GM23338 (cell line): ENCODE measurements around the gene ERCC5.

Source experiments
- CREB1 ChIP-seq: fragments of 250-450 bp; sonication (Bioruptor Pico); IDR thresholded peaks from 2 replicates; pipeline ENCODE4 v1.5.0; 2020; ENCODE audit warnings: low read depth, mild to moderate bottlenecking, moderate library complexity
- EZH2 ChIP-seq: fragments of 200-600 bp; sonication (generic); IDR thresholded peaks from one replicate; pipeline ENCODE4 v1.8.0; 2017; ENCODE audit warnings: antibody characterized with exemption, mild to moderate bottlenecking, low read depth; ENCODE audit not compliant: unreplicated experiment
- EZH2phosphoT487 ChIP-seq: fragments of 200-600 bp; sonication (generic); IDR thresholded peaks from one replicate; pipeline ENCODE4 v1.8.1; 2018; ENCODE audit warnings: antibody characterized with exemption; ENCODE audit not compliant: unreplicated experiment
- POLR2AphosphoS5 ChIP-seq: IDR thresholded peaks from 2 replicates; pipeline ENCODE4 v1.6.1; 2016; ENCODE audit warnings: antibody characterized with exemption, low read depth
- TF ChIP-seq, protein P1 (sequence below), 2 experiments: fragments of 200-600 bp in 1 of 2; sonication (generic) in 1 of 2; conservative IDR thresholded peaks; 2 replicates each; pipeline versions ENCODE4 v1.5.1 to v1.6.1; 2016 to 2017; ENCODE audit warnings: antibody characterized with exemption in 2 of 2, low read depth in 2 of 2, mild to moderate bottlenecking in 2 of 2, moderate library complexity in 1 of 2
- TF ChIP-seq, protein P2 (sequence below): IDR thresholded peaks from one replicate; pipeline ENCODE4 v1.6.1; 2018; ENCODE audit warnings: antibody characterized with exemption; ENCODE audit not compliant: unreplicated experiment
- TF ChIP-seq, protein P3 (sequence below): fragments of 250-450 bp; sonication (Bioruptor Pico); IDR thresholded peaks from 2 replicates; pipeline ENCODE4 v1.5.0; 2020; ENCODE audit warnings: mild to moderate bottlenecking, moderate library complexity

DNA sequence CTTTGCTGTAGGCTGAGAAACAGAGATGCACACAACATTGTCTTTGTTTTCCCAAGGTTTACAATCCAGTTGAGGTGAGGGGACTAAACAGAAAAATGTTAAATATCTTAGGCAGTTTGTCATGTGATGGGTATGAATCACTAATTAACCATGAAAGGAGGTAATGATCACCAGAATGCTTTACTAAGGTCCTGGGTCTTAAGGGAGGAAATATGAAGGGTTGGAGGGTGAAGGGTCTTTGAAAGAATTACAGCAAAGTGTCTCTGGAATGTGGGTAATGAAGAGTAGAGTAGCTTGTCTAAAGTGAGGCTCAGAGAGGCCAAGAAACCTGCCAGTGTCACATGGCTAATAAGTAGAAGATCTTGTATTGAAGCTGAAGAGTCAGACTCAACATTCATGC lies 27.9 kb upstream of the ERCC5 start:
- TF ChIP-seq EZH2 (no peak), POLR2AphosphoS5 (no peak), EZH2phosphoT487 (no peak), CREB1 (no peak)
- TF ChIP-seq, protein P1, sequence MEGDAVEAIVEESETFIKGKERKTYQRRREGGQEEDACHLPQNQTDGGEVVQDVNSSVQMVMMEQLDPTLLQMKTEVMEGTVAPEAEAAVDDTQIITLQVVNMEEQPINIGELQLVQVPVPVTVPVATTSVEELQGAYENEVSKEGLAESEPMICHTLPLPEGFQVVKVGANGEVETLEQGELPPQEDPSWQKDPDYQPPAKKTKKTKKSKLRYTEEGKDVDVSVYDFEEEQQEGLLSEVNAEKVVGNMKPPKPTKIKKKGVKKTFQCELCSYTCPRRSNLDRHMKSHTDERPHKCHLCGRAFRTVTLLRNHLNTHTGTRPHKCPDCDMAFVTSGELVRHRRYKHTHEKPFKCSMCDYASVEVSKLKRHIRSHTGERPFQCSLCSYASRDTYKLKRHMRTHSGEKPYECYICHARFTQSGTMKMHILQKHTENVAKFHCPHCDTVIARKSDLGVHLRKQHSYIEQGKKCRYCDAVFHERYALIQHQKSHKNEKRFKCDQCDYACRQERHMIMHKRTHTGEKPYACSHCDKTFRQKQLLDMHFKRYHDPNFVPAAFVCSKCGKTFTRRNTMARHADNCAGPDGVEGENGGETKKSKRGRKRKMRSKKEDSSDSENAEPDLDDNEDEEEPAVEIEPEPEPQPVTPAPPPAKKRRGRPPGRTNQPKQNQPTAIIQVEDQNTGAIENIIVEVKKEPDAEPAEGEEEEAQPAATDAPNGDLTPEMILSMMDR (conservative IDR thresholded peaks at IDR 0.05; ENCODE audit: low read depth in 2 of 2), result no peak
- TF ChIP-seq, protein P2, sequence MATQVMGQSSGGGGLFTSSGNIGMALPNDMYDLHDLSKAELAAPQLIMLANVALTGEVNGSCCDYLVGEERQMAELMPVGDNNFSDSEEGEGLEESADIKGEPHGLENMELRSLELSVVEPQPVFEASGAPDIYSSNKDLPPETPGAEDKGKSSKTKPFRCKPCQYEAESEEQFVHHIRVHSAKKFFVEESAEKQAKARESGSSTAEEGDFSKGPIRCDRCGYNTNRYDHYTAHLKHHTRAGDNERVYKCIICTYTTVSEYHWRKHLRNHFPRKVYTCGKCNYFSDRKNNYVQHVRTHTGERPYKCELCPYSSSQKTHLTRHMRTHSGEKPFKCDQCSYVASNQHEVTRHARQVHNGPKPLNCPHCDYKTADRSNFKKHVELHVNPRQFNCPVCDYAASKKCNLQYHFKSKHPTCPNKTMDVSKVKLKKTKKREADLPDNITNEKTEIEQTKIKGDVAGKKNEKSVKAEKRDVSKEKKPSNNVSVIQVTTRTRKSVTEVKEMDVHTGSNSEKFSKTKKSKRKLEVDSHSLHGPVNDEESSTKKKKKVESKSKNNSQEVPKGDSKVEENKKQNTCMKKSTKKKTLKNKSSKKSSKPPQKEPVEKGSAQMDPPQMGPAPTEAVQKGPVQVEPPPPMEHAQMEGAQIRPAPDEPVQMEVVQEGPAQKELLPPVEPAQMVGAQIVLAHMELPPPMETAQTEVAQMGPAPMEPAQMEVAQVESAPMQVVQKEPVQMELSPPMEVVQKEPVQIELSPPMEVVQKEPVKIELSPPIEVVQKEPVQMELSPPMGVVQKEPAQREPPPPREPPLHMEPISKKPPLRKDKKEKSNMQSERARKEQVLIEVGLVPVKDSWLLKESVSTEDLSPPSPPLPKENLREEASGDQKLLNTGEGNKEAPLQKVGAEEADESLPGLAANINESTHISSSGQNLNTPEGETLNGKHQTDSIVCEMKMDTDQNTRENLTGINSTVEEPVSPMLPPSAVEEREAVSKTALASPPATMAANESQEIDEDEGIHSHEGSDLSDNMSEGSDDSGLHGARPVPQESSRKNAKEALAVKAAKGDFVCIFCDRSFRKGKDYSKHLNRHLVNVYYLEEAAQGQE, result no peak
- TF ChIP-seq, protein P3, sequence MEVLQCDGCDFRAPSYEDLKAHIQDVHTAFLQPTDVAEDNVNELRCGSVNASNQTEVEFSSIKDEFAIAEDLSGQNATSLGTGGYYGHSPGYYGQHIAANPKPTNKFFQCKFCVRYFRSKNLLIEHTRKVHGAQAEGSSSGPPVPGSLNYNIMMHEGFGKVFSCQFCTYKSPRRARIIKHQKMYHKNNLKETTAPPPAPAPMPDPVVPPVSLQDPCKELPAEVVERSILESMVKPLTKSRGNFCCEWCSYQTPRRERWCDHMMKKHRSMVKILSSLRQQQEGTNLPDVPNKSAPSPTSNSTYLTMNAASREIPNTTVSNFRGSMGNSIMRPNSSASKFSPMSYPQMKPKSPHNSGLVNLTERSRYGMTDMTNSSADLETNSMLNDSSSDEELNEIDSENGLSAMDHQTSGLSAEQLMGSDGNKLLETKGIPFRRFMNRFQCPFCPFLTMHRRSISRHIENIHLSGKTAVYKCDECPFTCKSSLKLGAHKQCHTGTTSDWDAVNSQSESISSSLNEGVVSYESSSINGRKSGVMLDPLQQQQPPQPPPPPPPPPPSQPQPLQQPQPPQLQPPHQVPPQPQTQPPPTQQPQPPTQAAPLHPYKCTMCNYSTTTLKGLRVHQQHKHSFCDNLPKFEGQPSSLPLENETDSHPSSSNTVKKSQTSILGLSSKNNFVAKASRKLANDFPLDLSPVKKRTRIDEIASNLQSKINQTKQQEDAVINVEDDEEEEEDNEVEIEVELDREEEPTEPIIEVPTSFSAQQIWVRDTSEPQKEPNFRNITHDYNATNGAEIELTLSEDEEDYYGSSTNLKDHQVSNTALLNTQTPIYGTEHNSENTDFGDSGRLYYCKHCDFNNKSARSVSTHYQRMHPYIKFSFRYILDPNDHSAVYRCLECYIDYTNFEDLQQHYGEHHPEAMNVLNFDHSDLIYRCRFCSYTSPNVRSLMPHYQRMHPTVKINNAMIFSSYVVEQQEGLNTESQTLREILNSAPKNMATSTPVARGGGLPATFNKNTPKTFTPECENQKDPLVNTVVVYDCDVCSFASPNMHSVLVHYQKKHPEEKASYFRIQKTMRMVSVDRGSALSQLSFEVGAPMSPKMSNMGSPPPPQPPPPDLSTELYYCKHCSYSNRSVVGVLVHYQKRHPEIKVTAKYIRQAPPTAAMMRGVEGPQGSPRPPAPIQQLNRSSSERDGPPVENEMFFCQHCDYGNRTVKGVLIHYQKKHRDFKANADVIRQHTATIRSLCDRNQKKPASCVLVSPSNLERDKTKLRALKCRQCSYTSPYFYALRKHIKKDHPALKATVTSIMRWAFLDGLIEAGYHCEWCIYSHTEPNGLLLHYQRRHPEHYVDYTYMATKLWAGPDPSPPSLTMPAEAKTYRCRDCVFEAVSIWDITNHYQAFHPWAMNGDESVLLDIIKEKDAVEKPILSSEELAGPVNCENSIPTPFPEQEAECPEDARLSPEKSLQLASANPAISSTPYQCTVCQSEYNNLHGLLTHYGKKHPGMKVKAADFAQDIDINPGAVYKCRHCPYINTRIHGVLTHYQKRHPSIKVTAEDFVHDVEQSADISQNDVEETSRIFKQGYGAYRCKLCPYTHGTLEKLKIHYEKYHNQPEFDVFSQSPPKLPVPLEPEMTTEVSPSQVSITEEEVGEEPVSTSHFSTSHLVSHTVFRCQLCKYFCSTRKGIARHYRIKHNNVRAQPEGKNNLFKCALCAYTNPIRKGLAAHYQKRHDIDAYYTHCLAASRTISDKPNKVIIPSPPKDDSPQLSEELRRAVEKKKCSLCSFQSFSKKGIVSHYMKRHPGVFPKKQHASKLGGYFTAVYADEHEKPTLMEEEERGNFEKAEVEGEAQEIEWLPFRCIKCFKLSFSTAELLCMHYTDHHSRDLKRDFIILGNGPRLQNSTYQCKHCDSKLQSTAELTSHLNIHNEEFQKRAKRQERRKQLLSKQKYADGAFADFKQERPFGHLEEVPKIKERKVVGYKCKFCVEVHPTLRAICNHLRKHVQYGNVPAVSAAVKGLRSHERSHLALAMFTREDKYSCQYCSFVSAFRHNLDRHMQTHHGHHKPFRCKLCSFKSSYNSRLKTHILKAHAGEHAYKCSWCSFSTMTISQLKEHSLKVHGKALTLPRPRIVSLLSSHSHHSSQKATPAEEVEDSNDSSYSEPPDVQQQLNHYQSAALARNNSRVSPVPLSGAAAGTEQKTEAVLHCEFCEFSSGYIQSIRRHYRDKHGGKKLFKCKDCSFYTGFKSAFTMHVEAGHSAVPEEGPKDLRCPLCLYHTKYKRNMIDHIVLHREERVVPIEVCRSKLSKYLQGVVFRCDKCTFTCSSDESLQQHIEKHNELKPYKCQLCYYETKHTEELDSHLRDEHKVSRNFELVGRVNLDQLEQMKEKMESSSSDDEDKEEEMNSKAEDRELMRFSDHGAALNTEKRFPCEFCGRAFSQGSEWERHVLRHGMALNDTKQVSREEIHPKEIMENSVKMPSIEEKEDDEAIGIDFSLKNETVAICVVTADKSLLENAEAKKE (CRISPR knock-in tag), result no peak
